Fibroblast of mammary gland (primary cell): ENCODE results near the gene SCGB1D1.

ENCODE experiments used
- DNase-seq: peaks from one replicate; pipeline ENCODE4 v3.0.0-alpha.2; 2010; ENCODE audit warnings: low read depth
- H3K4me3 ChIP-seq: 2 replicates; pipeline ENCODE4 v1.5.1; 2011; ENCODE audit warnings: low read depth, mild to moderate bottlenecking, low read length, moderate library complexity; ENCODE audit not compliant: control insufficient read depth
- TF ChIP-seq, protein P1 (sequence below): conservative IDR thresholded peaks from 2 replicates; pipeline ENCODE4 v1.5.1; 2011; ENCODE audit warnings: low read depth, low read length, inconsistent platforms; ENCODE audit not compliant: control insufficient read depth, insufficient read depth

The SCGB1D1 gene

DNA sequence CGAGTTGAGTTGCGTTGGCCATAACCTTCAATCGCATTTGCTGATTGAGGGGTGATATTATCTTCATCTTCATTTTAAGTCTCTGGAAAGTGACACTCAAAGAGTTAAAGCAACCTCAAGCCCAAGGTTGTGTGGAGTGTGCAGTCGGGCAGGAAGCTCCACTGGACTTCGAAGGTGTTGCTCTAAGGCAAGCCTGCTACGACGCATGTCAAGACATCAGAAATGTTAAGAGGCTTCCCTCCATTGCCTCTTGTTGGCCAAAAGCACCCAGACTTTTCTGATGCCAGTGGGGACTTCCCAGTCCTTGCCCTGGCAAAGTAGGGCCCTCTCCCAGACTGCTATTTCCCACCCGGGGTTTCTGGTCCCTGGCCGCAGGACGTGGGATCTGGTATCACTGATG lies 23.6 kb upstream of the SCGB1D1 start:
- no peak overlapping the region for H3K4me3 ChIP-seq
- DNase-seq: no peak
- TF ChIP-seq, protein P1, sequence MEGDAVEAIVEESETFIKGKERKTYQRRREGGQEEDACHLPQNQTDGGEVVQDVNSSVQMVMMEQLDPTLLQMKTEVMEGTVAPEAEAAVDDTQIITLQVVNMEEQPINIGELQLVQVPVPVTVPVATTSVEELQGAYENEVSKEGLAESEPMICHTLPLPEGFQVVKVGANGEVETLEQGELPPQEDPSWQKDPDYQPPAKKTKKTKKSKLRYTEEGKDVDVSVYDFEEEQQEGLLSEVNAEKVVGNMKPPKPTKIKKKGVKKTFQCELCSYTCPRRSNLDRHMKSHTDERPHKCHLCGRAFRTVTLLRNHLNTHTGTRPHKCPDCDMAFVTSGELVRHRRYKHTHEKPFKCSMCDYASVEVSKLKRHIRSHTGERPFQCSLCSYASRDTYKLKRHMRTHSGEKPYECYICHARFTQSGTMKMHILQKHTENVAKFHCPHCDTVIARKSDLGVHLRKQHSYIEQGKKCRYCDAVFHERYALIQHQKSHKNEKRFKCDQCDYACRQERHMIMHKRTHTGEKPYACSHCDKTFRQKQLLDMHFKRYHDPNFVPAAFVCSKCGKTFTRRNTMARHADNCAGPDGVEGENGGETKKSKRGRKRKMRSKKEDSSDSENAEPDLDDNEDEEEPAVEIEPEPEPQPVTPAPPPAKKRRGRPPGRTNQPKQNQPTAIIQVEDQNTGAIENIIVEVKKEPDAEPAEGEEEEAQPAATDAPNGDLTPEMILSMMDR: no peak

DNA sequence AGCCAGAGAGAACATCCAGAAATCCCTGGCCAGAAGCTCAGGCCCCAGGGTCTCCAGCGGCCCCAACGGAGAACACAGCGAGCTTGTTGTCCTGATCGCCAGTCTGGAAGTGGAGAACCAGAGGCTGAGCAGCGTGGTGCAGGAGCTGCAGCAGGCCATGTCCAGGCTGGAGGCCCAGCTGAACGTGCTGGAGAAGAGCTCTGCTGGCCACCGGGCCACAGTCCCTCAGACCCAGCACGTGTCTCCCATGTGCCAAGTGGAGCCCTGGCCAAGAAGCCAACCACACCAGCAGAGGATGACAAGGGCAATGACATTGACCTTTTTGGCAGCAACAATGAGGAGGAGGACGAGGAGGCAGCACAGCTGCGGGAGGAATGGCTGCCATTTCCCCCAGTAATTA lies 20.6 kb upstream of the SCGB1D1 start:
- DNase-seq: no peak
- TF ChIP-seq, protein P1: no peak

DNA sequence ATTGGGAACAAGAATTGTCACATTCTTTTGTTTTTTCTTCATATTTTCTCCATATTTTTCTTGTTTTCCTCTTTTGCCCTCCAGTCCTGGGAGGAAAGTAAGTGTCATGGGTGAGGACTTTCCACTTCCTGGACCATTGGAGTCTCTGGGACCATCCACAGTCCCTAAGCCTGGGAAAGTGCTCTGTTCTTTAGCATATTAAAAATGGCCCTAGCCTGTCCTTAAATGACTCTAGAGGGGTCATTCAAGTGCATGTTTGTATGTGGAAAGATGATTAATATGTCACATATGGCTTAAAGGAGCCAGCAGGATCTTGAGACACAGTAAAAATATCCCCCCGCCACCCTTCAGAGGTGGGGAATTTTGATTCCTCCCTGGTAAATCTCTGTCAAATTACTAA lies 20.1 kb upstream of the SCGB1D1 start:
- DNase-seq: no peak
- TF ChIP-seq, protein P1: no peak
- H3K4me3 ChIP-seq: no peak overlapping the region

More for the DNA sequence above, 20.6 kb upstream of the SCGB1D1 start:
- H3K4me3 ChIP-seq: no peak overlapping the region

DNA sequence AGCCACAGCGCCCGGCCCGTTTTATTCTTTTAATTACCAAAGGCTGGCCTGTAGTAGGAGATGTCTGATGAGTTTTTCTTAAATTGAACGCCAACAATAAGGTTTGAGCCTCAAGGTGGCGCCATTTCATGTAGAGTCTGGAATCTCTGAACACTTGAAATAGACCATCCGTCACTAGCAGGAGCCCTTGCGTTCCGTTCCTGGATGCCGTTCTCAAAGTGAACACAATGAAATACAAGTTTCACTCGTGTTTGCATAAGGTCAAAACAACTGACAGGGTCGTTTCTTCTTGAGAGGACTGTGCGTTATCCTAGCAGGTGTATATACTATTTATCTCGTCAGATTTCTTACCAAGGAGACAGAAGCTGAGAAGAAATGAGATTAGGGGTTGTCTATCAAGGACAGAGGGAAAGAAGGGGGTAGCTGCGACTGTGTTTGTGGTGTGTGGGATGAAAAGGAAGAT lies 18.7 kb upstream of the SCGB1D1 start:
- H3K4me3 ChIP-seq: no peak overlapping the region
- TF ChIP-seq, protein P1: peak; percentile 79
- peak; percentile 82 for DNase-seq

DNA sequence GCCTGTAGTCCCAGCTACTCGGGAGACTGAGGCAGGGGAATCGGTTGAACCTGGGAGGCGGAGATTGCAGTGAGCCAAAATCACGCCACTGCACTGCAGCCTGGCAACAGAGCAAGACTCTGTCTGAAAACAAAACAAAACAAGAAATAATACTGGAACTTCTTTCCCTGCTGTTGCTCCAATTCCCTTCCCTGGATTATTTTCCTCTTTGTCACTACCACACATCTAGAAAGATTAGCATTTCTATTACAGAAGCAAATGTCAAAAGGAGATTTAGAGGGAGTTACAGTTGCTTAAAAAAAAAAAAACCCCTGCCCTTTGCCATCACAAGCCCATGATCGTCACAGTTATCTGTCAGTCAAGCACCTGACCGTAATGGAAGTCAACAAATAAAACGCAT lies 17.7 kb upstream of the SCGB1D1 start:
- TF ChIP-seq, protein P1: no peak
- DNase-seq: no peak
- H3K4me3 ChIP-seq: no peak overlapping the region

DNA sequence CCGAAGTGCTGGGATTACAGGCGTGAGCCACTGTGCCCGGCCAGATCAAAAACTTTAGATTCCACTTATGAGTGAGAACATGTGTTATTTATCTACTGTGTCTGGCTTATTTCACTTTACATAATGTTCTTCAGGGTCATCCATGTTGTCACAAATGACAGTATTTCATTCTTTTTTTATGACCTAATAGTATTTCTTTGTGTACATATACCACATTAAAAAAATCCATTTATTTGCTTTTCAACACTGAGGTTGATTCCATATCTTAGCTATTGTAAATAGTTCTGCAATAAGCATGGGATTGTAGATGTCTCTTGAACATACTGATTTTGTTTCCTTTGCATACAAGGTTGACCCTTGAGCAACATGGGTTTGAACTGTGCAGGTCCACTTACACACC lies 13.2 kb upstream of the SCGB1D1 start:
- no peak for DNase-seq
- TF ChIP-seq, protein P1: no peak
- H3K4me3 ChIP-seq: no peak overlapping the region

DNA sequence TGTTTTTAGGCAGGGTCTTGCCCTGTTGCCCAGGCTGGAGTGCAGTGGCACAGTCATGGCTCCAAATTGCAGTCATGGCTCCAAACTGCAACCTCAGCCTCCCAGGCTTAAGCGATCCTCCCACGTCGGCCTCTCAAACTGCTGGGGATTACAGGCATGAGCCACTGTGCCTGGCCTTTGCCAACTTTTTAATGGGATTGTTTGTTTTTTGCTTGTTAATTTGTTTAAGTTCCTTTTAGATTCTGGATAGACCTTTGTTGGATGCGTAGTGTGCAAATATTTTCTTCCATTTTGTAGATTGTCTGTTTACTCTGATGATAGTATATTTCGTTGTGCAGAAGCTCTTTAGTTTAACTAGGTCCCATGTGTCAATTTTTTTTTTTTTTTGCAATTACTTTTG lies 10.0 kb upstream of the SCGB1D1 start:
- no peak overlapping the region for H3K4me3 ChIP-seq
- TF ChIP-seq, protein P1: no peak
- DNase-seq: no peak
